ENCODE results near the gene KCNJ12. TPM values are rescaled to one million over a fixed set of nuclear protein-coding genes. Genes with fewer than 3 reads are reported as not detected.

Gene KCNJ12
- total and polyA plus RNA-seq, 2 of the 4 experiments (the other 2 are of a cell fraction), result under 0.01 to 0.10 TPM

GRCh38 chr17:21351366-21352065, 24.6 kb upstream of the KCNJ12 start:
- H2AK9ac ChIP-seq (replicated peaks; ENCODE audit: low read depth, low read length, poor library complexity), result no peak overlapping the region
- H2BK20ac ChIP-seq (ENCODE audit: low read depth, low read length), result no peak overlapping the region
- no peak overlapping the region for H3K4ac ChIP-seq (ENCODE audit: low read depth, low read length)
- no peak overlapping the region for H3K4me2 ChIP-seq (ENCODE audit: low read depth, low read length)
- TF ChIP-seq MXI1 (IDR thresholded peaks at IDR 0.05; ENCODE audit: borderline replicate concordance, low read depth, low read length) (no peak), BHLHE40 (IDR thresholded peaks at IDR 0.05; ENCODE audit: low read depth, low read length) (no peak), ELK1 (IDR thresholded peaks at IDR 0.05; ENCODE audit: borderline replicate concordance, low read depth, low read length) (no peak), CTCF (conservative IDR thresholded peaks at IDR 0.05; ENCODE audit: low read depth, low read length) (no peak), MAZ (IDR thresholded peaks at IDR 0.05; ENCODE audit: borderline replicate concordance, low read depth, low read length) (no peak), RAD21 (IDR thresholded peaks at IDR 0.05; ENCODE audit: low read length) (no peak), POLR2A (IDR thresholded peaks at IDR 0.05; ENCODE audit: low read depth, low read length) (no peak), MAFK (IDR thresholded peaks at IDR 0.05; ENCODE audit: low read depth, low read length) (no peak), USF2 (IDR thresholded peaks at IDR 0.05; ENCODE audit: low read depth, low read length) (no peak), CEBPB (IDR thresholded peaks at IDR 0.05; ENCODE audit: low read depth, low read length) (no peak), RCOR1 (IDR thresholded peaks at IDR 0.05; ENCODE audit: insufficient replicate concordance, low read length) (no peak), CHD1 (IDR thresholded peaks at IDR 0.05; ENCODE audit: low read depth, low read length) (no peak), NFE2L2 (IDR thresholded peaks at IDR 0.05; ENCODE audit: low read depth, low read length) (no peak), RFX5 (IDR thresholded peaks at IDR 0.05; ENCODE audit: low read depth, low read length) (no peak)
- WGBS, 2 experiments (ENCODE audit: extremely low coverage in 2 of 2, insufficient read length in 1 of 2), result 0% methylated on average over 1 of the region's 3 CpGs; no CpG with 5 or more reads in 1 of the 2 experiments
- no peak overlapping the region for H2AFZ ChIP-seq (replicated peaks; ENCODE audit: low read length, poor library complexity)
- no peak overlapping the region for H3K18ac ChIP-seq (ENCODE audit: low read depth, low read length)
- no peak overlapping the region for H3K56ac ChIP-seq (ENCODE audit: extremely low read depth, insufficient read depth, low read length)
- no peak overlapping the region for H2AK5ac ChIP-seq (ENCODE audit: low read depth, low read length)
- no peak overlapping the region for H2BK15ac ChIP-seq (ENCODE audit: low read depth, low read length)
- no peak overlapping the region for H3K27ac ChIP-seq (ENCODE audit: insufficient read depth, low read length)
- no peaks in the 10 kb centered on the region for H3K9me3 ChIP-seq (ENCODE audit: control insufficient read depth, insufficient read depth, low read length)
- in situ Hi-C loops (cut with MboI; ENCODE audit: low sequenced_read_pairs), result no loop called here
- H4K5ac ChIP-seq (ENCODE audit: low read depth, low read length), result no peak overlapping the region
- ChIA-PET CTCF (no interaction called here), POLR2A (ENCODE audit: unreplicated experiment) (no interaction called here)
- H3K9me1 ChIP-seq (ENCODE audit: insufficient read depth, low read length), result no peaks in the 10 kb centered on the region
- DNase-seq, result no peak
- intact Hi-C loops (cut with micrococcal nuclease), result no loop called here
- no peaks in the 10 kb centered on the region for H3K36me3 ChIP-seq (ENCODE audit: control insufficient read depth, insufficient read depth, low read length)
- dilution Hi-C loops (cut with HindIII; ENCODE audit: low sequenced_read_pairs, unreplicated experiment), result no loop called here
- H4K20me1 ChIP-seq (ENCODE audit: insufficient read depth, low read length), result no peaks in the 10 kb centered on the region
- no peaks in the 10 kb centered on the region for H3K79me1 ChIP-seq (ENCODE audit: low read depth in 1 of 2, low read length in 2 of 2)
- H3K14ac ChIP-seq (replicated peaks; ENCODE audit: low read depth, low read length), result no peak overlapping the region
- no peak overlapping the region for H2BK5ac ChIP-seq (ENCODE audit: low read depth, low read length, poor library complexity, severe bottlenecking)
- no peak overlapping the region for H3K23ac ChIP-seq (ENCODE audit: low read depth, low read length)
- no peaks in the 10 kb centered on the region for H3K4me1 ChIP-seq (ENCODE audit: control insufficient read depth, insufficient read depth, low read length)
- H3K9ac ChIP-seq (ENCODE audit: low read depth, low read length), result no peak overlapping the region
- no peak for ATAC-seq (ENCODE audit: low read depth)
- H4K8ac ChIP-seq (ENCODE audit: low read depth in 2 of 2, low read length in 2 of 2), result no peak overlapping the region
- no peak overlapping the region for H2BK120ac ChIP-seq (ENCODE audit: low read depth, low read length)
- no TSS peak for BruUV-seq (replicated peaks)
- H4K91ac ChIP-seq (ENCODE audit: insufficient read depth, low read depth, low read length), result no peak overlapping the region
- no peak overlapping the region for H3K4me3 ChIP-seq (ENCODE audit: insufficient read depth, low read depth, low read length)
- peaks cover 7% of the 10 kb centered on the region; the same call in 1 of the 2 replicates for H3K27me3 ChIP-seq (ENCODE audit: control insufficient read depth, insufficient read depth, low read length)
